ENCODE data around the gene PRKAA1. TPM values are rescaled to one million over a fixed set of nuclear protein-coding genes. Genes with fewer than 3 reads are reported as not detected.

The PRKAA1 gene
- total and polyA plus RNA-seq, 2 of the 4 experiments (the other 2 are of a cell fraction): 47.7 to 94.1 TPM

DNA sequence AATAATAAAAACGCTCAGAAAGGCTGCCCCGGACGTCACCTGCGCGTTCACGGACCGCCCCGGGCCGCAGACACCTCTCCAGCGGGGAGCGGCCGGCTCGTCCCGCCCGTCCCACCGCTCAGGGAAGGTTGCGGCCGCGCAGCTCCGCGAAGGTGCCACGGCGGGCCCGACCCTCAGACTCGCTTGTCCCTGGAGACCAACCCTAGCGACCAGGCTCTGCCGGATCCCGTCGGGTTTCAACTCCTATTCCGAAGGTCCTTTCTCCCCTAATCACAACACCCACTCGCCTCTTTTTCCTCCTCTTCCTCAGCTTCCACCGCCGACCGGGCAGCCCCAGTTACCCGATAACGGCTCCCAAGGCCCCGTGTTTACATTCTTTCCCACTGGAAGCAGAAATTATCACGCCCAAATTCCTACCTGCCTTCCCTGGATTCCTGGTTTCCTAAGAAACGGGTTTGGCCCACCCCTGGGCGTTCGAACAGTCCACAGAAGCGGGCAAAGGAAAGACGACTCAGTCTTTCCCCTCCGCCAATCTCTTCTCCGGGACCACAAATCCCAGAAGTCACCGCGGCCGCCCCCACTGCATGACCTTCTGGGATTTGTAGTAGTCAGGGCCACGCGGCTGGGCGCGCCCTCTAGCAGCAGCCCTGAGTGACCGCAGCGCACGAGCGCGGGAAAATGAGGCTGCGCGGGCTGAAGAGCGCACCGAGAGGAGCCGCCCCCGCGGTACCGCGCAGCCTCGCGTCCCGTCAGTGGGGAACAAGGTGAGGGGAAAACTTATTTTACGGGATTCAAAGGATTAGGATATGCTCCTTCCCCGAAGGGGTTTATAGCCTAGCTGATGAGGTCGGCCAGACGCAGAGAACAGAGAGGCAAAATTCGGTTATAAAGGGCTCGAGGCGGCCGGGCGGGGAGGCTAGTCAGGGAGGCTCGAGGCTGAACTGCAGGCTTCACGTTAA lies 42.5 kb downstream of the PRKAA1 start, which contains the start of gene TTC33:
TSS of gene TTC33 (minus strand) at position 555 of the 959 bp plus-strand sequence. CDS start 8,943 bp downstream, outside the sequence.
- CTCF ChIA-PET: no interaction called here
- TF ChIP-seq, protein P1, sequence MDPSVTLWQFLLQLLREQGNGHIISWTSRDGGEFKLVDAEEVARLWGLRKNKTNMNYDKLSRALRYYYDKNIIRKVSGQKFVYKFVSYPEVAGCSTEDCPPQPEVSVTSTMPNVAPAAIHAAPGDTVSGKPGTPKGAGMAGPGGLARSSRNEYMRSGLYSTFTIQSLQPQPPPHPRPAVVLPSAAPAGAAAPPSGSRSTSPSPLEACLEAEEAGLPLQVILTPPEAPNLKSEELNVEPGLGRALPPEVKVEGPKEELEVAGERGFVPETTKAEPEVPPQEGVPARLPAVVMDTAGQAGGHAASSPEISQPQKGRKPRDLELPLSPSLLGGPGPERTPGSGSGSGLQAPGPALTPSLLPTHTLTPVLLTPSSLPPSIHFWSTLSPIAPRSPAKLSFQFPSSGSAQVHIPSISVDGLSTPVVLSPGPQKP (IDR thresholded peaks at IDR 0.05; ENCODE audit: borderline replicate concordance, low read depth, low read length): no peak
- TF ChIP-seq RFX5 (IDR thresholded peaks at IDR 0.05; ENCODE audit: low read depth, low read length): no peak
- TF ChIP-seq, protein P2, sequence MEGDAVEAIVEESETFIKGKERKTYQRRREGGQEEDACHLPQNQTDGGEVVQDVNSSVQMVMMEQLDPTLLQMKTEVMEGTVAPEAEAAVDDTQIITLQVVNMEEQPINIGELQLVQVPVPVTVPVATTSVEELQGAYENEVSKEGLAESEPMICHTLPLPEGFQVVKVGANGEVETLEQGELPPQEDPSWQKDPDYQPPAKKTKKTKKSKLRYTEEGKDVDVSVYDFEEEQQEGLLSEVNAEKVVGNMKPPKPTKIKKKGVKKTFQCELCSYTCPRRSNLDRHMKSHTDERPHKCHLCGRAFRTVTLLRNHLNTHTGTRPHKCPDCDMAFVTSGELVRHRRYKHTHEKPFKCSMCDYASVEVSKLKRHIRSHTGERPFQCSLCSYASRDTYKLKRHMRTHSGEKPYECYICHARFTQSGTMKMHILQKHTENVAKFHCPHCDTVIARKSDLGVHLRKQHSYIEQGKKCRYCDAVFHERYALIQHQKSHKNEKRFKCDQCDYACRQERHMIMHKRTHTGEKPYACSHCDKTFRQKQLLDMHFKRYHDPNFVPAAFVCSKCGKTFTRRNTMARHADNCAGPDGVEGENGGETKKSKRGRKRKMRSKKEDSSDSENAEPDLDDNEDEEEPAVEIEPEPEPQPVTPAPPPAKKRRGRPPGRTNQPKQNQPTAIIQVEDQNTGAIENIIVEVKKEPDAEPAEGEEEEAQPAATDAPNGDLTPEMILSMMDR (conservative IDR thresholded peaks at IDR 0.05; ENCODE audit: low read depth, low read length): peak; percentile 80
- peak; percentile 82; the same call in 1 of the 2 replicates for TF ChIP-seq MAZ (IDR thresholded peaks at IDR 0.05; ENCODE audit: borderline replicate concordance, low read depth, low read length)
- TF ChIP-seq, protein P3, sequence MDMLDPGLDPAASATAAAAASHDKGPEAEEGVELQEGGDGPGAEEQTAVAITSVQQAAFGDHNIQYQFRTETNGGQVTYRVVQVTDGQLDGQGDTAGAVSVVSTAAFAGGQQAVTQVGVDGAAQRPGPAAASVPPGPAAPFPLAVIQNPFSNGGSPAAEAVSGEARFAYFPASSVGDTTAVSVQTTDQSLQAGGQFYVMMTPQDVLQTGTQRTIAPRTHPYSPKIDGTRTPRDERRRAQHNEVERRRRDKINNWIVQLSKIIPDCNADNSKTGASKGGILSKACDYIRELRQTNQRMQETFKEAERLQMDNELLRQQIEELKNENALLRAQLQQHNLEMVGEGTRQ (IDR thresholded peaks at IDR 0.05; ENCODE audit: low read depth, low read length): peak; percentile 72
- TF ChIP-seq RAD21 (IDR thresholded peaks at IDR 0.05; ENCODE audit: low read length): peak; percentile 38; the same call in 1 of the 2 replicates
- TF ChIP-seq MAFK (IDR thresholded peaks at IDR 0.05; ENCODE audit: low read depth, low read length): no peak
- TF ChIP-seq SMC3 (IDR thresholded peaks at IDR 0.05; ENCODE audit: low read depth, low read length): peak; percentile 31
- peak; percentile 27; the same call in 1 of the 2 replicates for TF ChIP-seq POLR2A (IDR thresholded peaks at IDR 0.05; ENCODE audit: low read depth, low read length)
- TF ChIP-seq NFE2L2 (IDR thresholded peaks at IDR 0.05; ENCODE audit: low read depth, low read length): peak; percentile 3; the same call in 1 of the 2 replicates
- TF ChIP-seq MXI1 (IDR thresholded peaks at IDR 0.05; ENCODE audit: borderline replicate concordance, low read depth, low read length): peak; percentile 97
- TF ChIP-seq BHLHE40 (IDR thresholded peaks at IDR 0.05; ENCODE audit: low read depth, low read length): peak; percentile 76

More for the DNA sequence above, 42.5 kb downstream of the PRKAA1 start, which contains the start of gene TTC33:
- peak within 1 kb of the TSS; percentile 54 for H3K4ac ChIP-seq (ENCODE audit: low read depth, low read length)
- H4K20me1 ChIP-seq (ENCODE audit: insufficient read depth, low read length): no peaks in the 10 kb centered on the region
- H3K4me2 ChIP-seq (ENCODE audit: low read depth, low read length): peak within 1 kb of the TSS; percentile 89
- peak within 1 kb of the TSS; percentile 92 for H2AK9ac ChIP-seq (replicated peaks; ENCODE audit: low read depth, low read length, poor library complexity)
- H3K23ac ChIP-seq (ENCODE audit: low read depth, low read length): peak within 1 kb of the TSS; percentile 86
- dilution Hi-C loops (cut with HindIII; ENCODE audit: low sequenced_read_pairs, unreplicated experiment): no loop called here
- H3K9me3 ChIP-seq (ENCODE audit: control insufficient read depth, insufficient read depth, low read length): no peaks in the 10 kb centered on the region
- WGBS, 2 experiments (ENCODE audit: extremely low coverage in 2 of 2, insufficient read length in 1 of 2): 12% methylated on average over 50 of the region's 80 CpGs; no CpG with 5 or more reads in 1 of the 2 experiments
- H2AFZ ChIP-seq (replicated peaks; ENCODE audit: low read length, poor library complexity): peak within 1 kb of the TSS; percentile 89
- H3K36me3 ChIP-seq (ENCODE audit: control insufficient read depth, insufficient read depth, low read length): peaks cover 6% of the 10 kb centered on the region
- H3K9me1 ChIP-seq (ENCODE audit: insufficient read depth, low read length): peaks cover 3% of the 10 kb centered on the region; the same call in 1 of the 2 replicates
- H2AK5ac ChIP-seq (ENCODE audit: low read depth, low read length): no peak within 1 kb of the TSS
- in situ Hi-C loops (cut with MboI; ENCODE audit: low sequenced_read_pairs): loop anchor here (25.0 kb wide), 1 partner anchor 1368 kb away; no protein-coding TSS in a partner anchor
- peak within 1 kb of the TSS; percentile 54 for H3K18ac ChIP-seq (ENCODE audit: low read depth, low read length)
- intact Hi-C loops (cut with micrococcal nuclease): loop anchor here (1.0 to 2.0 kb wide), 2 partner anchors 79 to 124 kb away; partner anchors contain the start of gene RPL37
- peak within 1 kb of the TSS; percentile 80 to 87 for H4K8ac ChIP-seq (ENCODE audit: low read depth in 2 of 2, low read length in 2 of 2)
- H3K27me3 ChIP-seq (ENCODE audit: control insufficient read depth, insufficient read depth, low read length): no peaks in the 10 kb centered on the region
- H4K91ac ChIP-seq (ENCODE audit: insufficient read depth, low read depth, low read length): peak within 1 kb of the TSS; percentile 44
- H3K9ac ChIP-seq (ENCODE audit: low read depth, low read length): peak within 1 kb of the TSS; percentile 96
- peak within 1 kb of the TSS; percentile 92 for H3K4me3 ChIP-seq (ENCODE audit: insufficient read depth, low read depth, low read length)
- peaks cover 4% of the 10 kb centered on the region; the same call in 1 of the 2 replicates for H3K4me1 ChIP-seq (ENCODE audit: control insufficient read depth, insufficient read depth, low read length)
- peak within 1 kb of the TSS; percentile 88 for H3K27ac ChIP-seq (ENCODE audit: insufficient read depth, low read length)
- peak within 1 kb of the TSS; percentile 55; the same call in 1 of the 2 replicates for H2BK120ac ChIP-seq (ENCODE audit: low read depth, low read length)
- H2BK5ac ChIP-seq (ENCODE audit: low read depth, low read length, poor library complexity, severe bottlenecking): peak within 1 kb of the TSS; percentile 85
- peak; percentile 91 for ATAC-seq (ENCODE audit: low read depth)
- BruUV-seq (replicated peaks): no TSS peak
- H3K14ac ChIP-seq (replicated peaks; ENCODE audit: low read depth, low read length): peak within 1 kb of the TSS; percentile 90
- H3K79me1 ChIP-seq (ENCODE audit: low read depth in 1 of 2, low read length in 2 of 2): peaks cover 12 to 38% of the 10 kb centered on the region in 2 experiments
- H2BK20ac ChIP-seq (ENCODE audit: low read depth, low read length): no peak within 1 kb of the TSS
- DNase-seq: peak; percentile 93
- H4K5ac ChIP-seq (ENCODE audit: low read depth, low read length): peak within 1 kb of the TSS; percentile 74
- POLR2A ChIA-PET (ENCODE audit: unreplicated experiment): no interaction called here
- peak within 1 kb of the TSS; percentile 86 for H3K56ac ChIP-seq (ENCODE audit: extremely low read depth, insufficient read depth, low read length)
- peak within 1 kb of the TSS; percentile 13; the same call in 1 of the 3 replicates for H2BK15ac ChIP-seq (ENCODE audit: low read depth, low read length)
